ENCODE results near the gene PABPC3. TPM values are rescaled to one million over a fixed set of nuclear protein-coding genes. Genes with fewer than 3 reads are reported as not detected.

PABPC3 gene
- total and polyA plus RNA-seq, 2 of the 8 experiments (the other 6 are each of a cell fraction or from before 2014, with no cell fraction given), result 0.18 to 0.48 TPM

GRCh38 chr13:25065974-25066770 is 29.8 kb upstream of the PABPC3 start:
- peaks cover 2 to 6% of the 10 kb centered on the region in 2 experiments; a peak in 1 of 4 replicates for H3K9me3 ChIP-seq (ENCODE audit: insufficient read depth in 2 of 2, low read depth in 1 of 2, low read length in 1 of 2)
- no peak overlapping the region; the same call in 1 of the 2 replicates for H3K27ac ChIP-seq (ENCODE audit: low read depth, low read length)
- H3K36me3 ChIP-seq (ENCODE audit: control insufficient read depth in 2 of 4, insufficient read depth in 4 of 4, low read length in 3 of 4), result no peaks in the 10 kb centered on the region
- no peak overlapping the region for H2AK5ac ChIP-seq (ENCODE audit: low read depth, low read length)
- no peaks in the 10 kb centered on the region for H3K27me3 ChIP-seq (replicated peaks in 1 of 4; ENCODE audit: control insufficient read depth in 3 of 4, extremely low read depth in 1 of 4, insufficient read depth in 3 of 4, low read length in 3 of 4)
- no peak overlapping the region for H2BK5ac ChIP-seq (ENCODE audit: low read depth, low read length)
- DNase-seq (ENCODE audit: low read depth in 1 of 2, low spot score in 2 of 2), result no peak
- H2BK15ac ChIP-seq (ENCODE audit: low read length), result no peak overlapping the region
- no peak overlapping the region for H4K8ac ChIP-seq (ENCODE audit: extremely low read depth, insufficient read depth, low read length)
- no peak overlapping the region for H3K56ac ChIP-seq (replicated peaks; ENCODE audit: insufficient read length, low read depth, low read length)
- no peak overlapping the region for H2BK20ac ChIP-seq (ENCODE audit: low read length)
- no peak overlapping the region for H2AFZ ChIP-seq (ENCODE audit: low read length)
- no peak for FAIRE-seq
- H2BK12ac ChIP-seq (ENCODE audit: low read depth, low read length), result no peak overlapping the region
- TF ChIP-seq RBBP5 (IDR thresholded peaks at IDR 0.05; ENCODE audit: borderline replicate concordance, low read depth, low read length) (no peak), CTCF (IDR thresholded peaks at IDR 0.05; ENCODE audit: control extremely low read depth in 1 of 3, insufficient read depth in 1 of 3, low read depth in 1 of 3, low read length in 3 of 3) (no peak), RNF2 (IDR thresholded peaks at IDR 0.05; ENCODE audit: borderline replicate concordance, low read depth, low read length, missing control alignments, poor library complexity, severe bottlenecking) (no peak), RFX5 (IDR thresholded peaks at IDR 0.05; ENCODE audit: borderline replicate concordance, low read depth, low read length) (no peak)
- no peak overlapping the region for H3K18ac ChIP-seq (ENCODE audit: extremely low read depth, low read length)
- H3K23me2 ChIP-seq (ENCODE audit: low read depth, low read length), result no peaks in the 10 kb centered on the region; the same call in 1 of the 2 replicates
- no peak overlapping the region for H4K91ac ChIP-seq (replicated peaks; ENCODE audit: insufficient read length, low read length)
- H3K4me1 ChIP-seq (replicated peaks in 1 of 4; ENCODE audit: control insufficient read depth in 3 of 4, insufficient read depth in 4 of 4, low read length in 3 of 4), result peaks cover 3 to 6% (median 4%) of the 10 kb centered on the region in 4 experiments; a peak in 3 of 7 replicates
- CTCF ChIA-PET (ENCODE audit: partially characterized antibody), result interaction anchor here (1.0 to 1.5 kb wide), 5 partner anchors 18 to 929 kb away, joined by 3 to 7 read pairs (median 3); no protein-coding TSS in a partner anchor
- no peak overlapping the region for H2BK120ac ChIP-seq (replicated peaks; ENCODE audit: low read depth, low read length)
- no peak overlapping the region for H3K4me3 ChIP-seq (ENCODE audit: extremely low read depth in 1 of 4, insufficient read depth in 2 of 4, low read depth in 3 of 4, low read length in 4 of 4)
- peaks cover 0 to 2% of the 10 kb centered on the region in 2 experiments for H4K20me1 ChIP-seq (replicated peaks in 1 of 2; ENCODE audit: control insufficient read depth in 1 of 2, insufficient read depth in 2 of 2, low read length in 2 of 2)
- POLR2A ChIA-PET (ENCODE audit: partially characterized antibody), result interaction anchor here (1.0 kb wide), 1 partner anchor 11 kb away, joined by 3 read pairs; no protein-coding TSS in a partner anchor
- H3K14ac ChIP-seq (ENCODE audit: insufficient read length), result no peak overlapping the region
- no peaks in the 10 kb centered on the region for H3K79me1 ChIP-seq (ENCODE audit: low read depth, low read length)
- no peak overlapping the region for H3K4ac ChIP-seq (replicated peaks; ENCODE audit: insufficient read length, low read depth, low read length)
- no peak overlapping the region for H4K5ac ChIP-seq (ENCODE audit: insufficient read length, low read depth, low read length)
- no peak overlapping the region for H3K4me2 ChIP-seq (ENCODE audit: insufficient read depth in 1 of 2, low read depth in 2 of 2, low read length in 2 of 2)
- H3K23ac ChIP-seq (ENCODE audit: insufficient read length), result no peak overlapping the region
- H3K9ac ChIP-seq (replicated peaks in 1 of 4; ENCODE audit: extremely low read depth in 1 of 4, low read depth in 3 of 4, low read length in 3 of 4), result no peak overlapping the region
- no peaks in the 10 kb centered on the region for H3K79me2 ChIP-seq (ENCODE audit: control insufficient read depth in 1 of 2, insufficient read depth in 2 of 2, low read length in 2 of 2)
- WGBS, 2 experiments (ENCODE audit: extremely low coverage in 1 of 2, insufficient coverage in 1 of 2, insufficient read length in 1 of 2, insufficient replicate concordance in 2 of 2, low coverage in 1 of 2, low lambda C conversion rate in 2 of 2, missing lambda C conversion rate in 1 of 2), result 91% methylated on average over 8 of the region's 8 CpGs; no CpG with 5 or more reads in 1 of the 2 experiments
